Right lung (tissue), 5 donors: ENCODE measurements around the gene BUD23. TPM values are rescaled to one million over a fixed set of nuclear protein-coding genes. Genes with fewer than 3 reads are reported as not detected.
A peak's percentile ranks its signal among the peaks of the same experiment; 100 is the strongest.

ENCODE experiments used
- DNase-seq, 2 donors: peaks; one replicate each; pipeline ENCODE4 v3.0.0-alpha.2; 2013
- polyA plus RNA-seq, 5 donors: library from polyadenylated mRNA; unstranded; fragments of 120-200 nt; gene quantifications; one replicate each; pipeline versions ENCODE4 v1.2.1 to v1.2.3, GENCODE V29; 2013; ENCODE audit warnings: inconsistent platforms in 1 of 5, low replicate concordance in 1 of 5; ENCODE audit not compliant: insufficient read length in 5 of 5, insufficient read depth in 1 of 5

The BUD23 gene
- polyA plus RNA-seq, 5 donors, result 69.3 to 99.6 (median 83.6) TPM

DNA sequence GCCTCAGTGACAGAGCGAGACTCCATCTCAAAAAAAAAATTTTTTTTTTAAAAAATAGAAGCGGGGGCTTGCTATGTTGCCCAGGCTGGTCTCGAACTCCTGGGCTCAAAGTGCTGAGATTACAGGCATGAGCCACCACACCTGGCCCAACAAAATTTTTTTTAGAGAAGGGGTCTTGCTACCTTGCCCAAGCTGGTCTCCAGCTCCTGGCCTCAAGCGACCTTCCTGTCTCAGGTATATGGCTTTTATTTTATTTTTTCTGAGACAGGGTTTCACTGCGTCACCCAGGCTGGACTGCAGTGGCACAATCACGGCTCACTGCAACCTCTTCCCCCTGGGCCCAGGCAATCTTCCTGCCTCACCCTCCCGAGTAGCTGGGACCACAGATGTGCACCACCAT, 56.8 kb downstream of the BUD23 start:
- no peak for DNase-seq

DNA sequence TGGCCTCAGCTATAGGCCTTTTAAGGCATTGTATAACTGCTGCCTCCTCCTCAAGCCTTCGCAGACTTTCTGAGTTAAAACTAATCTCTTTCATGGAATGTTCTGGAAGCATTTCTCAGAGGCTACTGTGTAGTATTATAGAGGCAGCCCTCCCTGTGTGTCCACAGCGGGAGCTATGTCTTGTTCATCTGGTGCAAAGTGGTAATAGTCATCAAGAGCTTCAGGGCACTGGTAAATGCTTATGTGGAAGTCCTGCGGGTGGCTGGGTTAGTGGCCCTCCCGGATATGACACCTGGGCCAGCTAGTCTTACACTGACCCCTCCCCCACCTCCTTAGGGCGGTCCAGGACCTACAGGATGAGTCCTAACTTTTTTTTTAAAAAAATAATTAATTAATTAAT, 57.4 kb downstream of the BUD23 start:
- DNase-seq, result no peak

DNA sequence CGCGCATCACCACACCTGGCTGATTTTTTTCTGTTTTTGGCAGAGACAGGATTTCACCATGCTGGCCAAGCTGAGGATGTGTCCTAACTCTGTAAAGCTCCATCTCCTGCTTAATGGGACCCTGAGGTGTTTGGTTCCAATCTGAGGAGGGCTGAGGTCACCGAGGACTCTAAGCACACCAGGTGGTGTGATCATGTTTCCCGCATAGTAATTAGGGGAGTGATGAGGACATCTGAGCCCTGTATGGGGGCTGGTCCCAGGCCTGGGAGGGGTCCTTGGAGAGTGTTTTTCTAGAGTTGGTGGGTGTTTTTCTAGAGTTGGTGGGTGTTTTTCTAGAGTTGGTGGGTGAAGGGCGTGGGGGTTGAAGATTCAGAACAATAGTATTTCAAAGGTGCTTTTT, 58.2 kb downstream of the BUD23 start:
- DNase-seq, result no peak

DNA sequence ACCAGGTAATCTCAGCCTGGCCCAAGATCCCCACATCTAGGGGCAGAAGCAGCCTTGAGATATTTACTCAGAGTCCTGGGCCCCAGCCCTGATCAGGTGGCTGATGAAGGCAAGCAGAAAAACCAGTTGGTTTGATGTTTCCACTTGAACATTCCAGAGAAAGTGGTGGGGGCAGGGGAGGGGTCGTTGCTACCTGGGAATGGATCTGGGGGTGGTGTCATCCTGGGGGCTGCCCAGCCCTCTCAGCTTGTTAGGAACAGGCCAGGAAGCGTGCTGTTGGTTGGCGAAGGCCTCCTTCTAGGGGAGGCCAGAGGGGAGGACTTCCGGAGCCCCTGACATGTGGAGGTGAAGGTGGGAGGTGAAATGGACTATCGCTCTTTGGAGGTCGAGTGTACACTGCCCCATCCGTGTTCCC, 58.9 kb downstream of the BUD23 start:
- peak; percentile 66 to 68 for DNase-seq

DNA sequence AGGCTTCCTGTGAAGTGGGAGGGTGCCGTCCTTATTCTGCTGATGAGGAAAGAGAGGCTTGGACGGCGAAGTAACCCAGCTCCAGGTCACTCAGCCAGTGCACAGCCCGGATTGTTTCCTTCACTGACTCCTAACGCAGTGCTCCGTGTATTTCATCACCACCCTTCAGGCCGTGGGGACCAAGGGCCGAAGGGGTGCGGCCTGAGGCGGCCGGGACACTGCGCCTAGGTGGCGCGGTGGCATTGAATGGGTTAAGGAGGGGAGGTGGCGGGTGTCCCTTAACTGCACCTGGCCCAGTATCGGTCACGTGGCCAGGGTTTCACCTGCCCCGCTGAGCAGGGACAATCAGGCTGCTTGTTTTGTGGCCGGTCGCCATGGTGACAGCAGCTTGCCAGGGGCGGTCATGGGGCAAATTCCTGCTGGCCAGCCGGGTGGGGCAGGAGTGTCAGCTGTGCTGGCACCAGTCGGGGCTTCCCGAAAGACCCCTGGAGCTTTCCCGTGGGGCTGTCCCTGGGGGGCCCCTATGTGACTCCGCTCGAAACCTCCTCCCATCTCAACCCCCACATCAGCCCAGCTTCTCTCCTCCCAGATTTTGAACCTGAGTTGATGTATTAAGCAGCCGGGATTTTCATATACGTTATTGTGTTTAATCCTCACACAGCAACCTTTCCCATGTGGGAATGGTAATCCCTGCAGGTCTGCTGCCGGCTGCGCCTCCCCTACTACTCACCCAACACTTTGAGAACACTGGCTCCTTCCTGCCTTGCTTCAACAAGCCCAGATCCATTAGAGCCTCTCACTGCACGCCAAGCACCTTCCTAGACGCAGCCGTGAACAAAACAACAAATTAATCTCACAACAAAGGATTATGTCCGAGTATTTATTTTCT, 59.6 kb downstream of the BUD23 start:
- DNase-seq, result peak; percentile 79 to 80

DNA sequence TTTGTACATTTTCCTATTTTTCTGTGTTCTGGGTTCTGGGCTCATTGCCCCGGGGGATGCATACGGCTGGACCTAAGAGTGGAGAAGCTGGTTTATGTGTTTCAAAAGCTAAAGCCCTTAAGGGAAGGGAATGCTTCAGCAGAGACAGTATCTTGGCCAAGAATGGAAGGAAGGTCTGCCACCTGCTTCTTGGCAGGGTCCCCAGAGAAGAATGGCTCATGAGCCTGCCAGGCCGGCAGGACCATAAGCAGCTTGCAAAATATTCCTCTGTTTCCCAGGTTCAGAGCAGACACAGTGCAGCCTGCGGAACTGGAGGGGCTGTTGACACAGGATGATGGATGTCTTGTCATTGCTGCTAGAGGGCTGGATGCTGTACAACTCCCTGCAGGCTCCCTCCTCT, 63.0 kb downstream of the BUD23 start:
- DNase-seq, result no peak

Other genes starting within 250 kb of the BUD23 start
- 1 to 10 TPM in 1 of 5 donors, under 1 TPM in 4; 0.38 to 1.9 (median 0.72) TPM for gene FZD9, start 249.8 kb upstream of the BUD23 start, polyA plus RNA-seq
- 10 to 100 TPM; 59.0 to 76.0 (median 71.8) TPM for gene BAZ1B, start 161.3 kb upstream of the BUD23 start, polyA plus RNA-seq
- gene BCL7B, start 125.9 kb upstream of the BUD23 start, polyA plus RNA-seq, result 10 to 100 TPM; 29.2 to 43.2 (median 30.9) TPM
- gene TBL2, start 105.0 kb upstream of the BUD23 start, polyA plus RNA-seq, result 10 to 100 TPM; 36.9 to 41.9 (median 39.6) TPM
- gene MLXIPL, start 59.1 kb upstream of the BUD23 start, polyA plus RNA-seq, result 1 to 10 TPM; 1.6 to 6.0 (median 2.4) TPM
- gene VPS37D, start 15.8 kb upstream of the BUD23 start, polyA plus RNA-seq, result 10 to 100 TPM in 2 of 5 donors, 1 to 10 TPM in 3; 5.5 to 12.3 (median 8.2) TPM
- 10 to 100 TPM in 1 of 5 donors, 1 to 10 TPM in 4; 8.1 to 10.5 (median 9.0) TPM for gene DNAJC30, start 144 bp upstream of the BUD23 start, polyA plus RNA-seq
- 10 to 100 TPM in 1 of 5 donors, 1 to 10 TPM in 4; 6.4 to 12.7 (median 9.4) TPM for gene STX1A, start 36.1 kb downstream of the BUD23 start, polyA plus RNA-seq
- gene ABHD11, start 55.2 kb downstream of the BUD23 start, polyA plus RNA-seq, result 10 to 100 TPM; 12.5 to 18.2 (median 13.5) TPM
- 10 to 100 TPM in 4 of 5 donors, 1 to 10 TPM in 1; 10.0 to 31.1 (median 19.9) TPM for gene CLDN3, start 86.7 kb downstream of the BUD23 start, polyA plus RNA-seq
- 10 to 100 TPM; 65.3 to 98.7 (median 77.1) TPM for gene CLDN4, start 147.4 kb downstream of the BUD23 start, polyA plus RNA-seq
- gene METTL27, start 158.9 kb downstream of the BUD23 start, polyA plus RNA-seq, result 1 to 10 TPM; 2.1 to 8.6 (median 4.3) TPM
- gene TMEM270, start 177.6 kb downstream of the BUD23 start, polyA plus RNA-seq, result under 1 TPM in 1 of 5 donors, not detected in 4; 0.24 TPM